Subcutaneous abdominal adipose tissue (tissue), 5 donors: ENCODE results near the gene GREB1.

Experiments
- H3K27ac ChIP-seq: one replicate; pipeline ENCODE4 v1.7.0; 2013; ENCODE audit warnings: low read depth, mild to moderate bottlenecking, inconsistent platforms, low read length, moderate library complexity
- H3K27me3 ChIP-seq, 5 donors: one replicate each; pipeline ENCODE4 v1.7.0; 2013; ENCODE audit warnings: low read length in 5 of 5, inconsistent platforms in 1 of 5; ENCODE audit not compliant: control insufficient read depth in 5 of 5, insufficient read depth in 4 of 5
- H3K36me3 ChIP-seq, 5 donors: one replicate each; pipeline ENCODE4 v1.7.0; 2013; ENCODE audit warnings: low read length in 5 of 5; ENCODE audit not compliant: control insufficient read depth in 5 of 5, insufficient read depth in 5 of 5
- H3K4me1 ChIP-seq, 5 donors: one replicate each; pipeline ENCODE4 v1.7.0; 2013; ENCODE audit warnings: low read length in 5 of 5, mild to moderate bottlenecking in 3 of 5, moderate library complexity in 1 of 5; ENCODE audit not compliant: control insufficient read depth in 5 of 5, insufficient read depth in 5 of 5
- H3K4me3 ChIP-seq, 5 donors: one replicate each; pipeline ENCODE4 v1.7.0; 2013; ENCODE audit warnings: low read length in 5 of 5, low read depth in 1 of 5
- H3K9ac ChIP-seq, 5 donors: one replicate each; pipeline ENCODE4 v1.7.0; 2013; ENCODE audit warnings: low read length in 5 of 5, mild to moderate bottlenecking in 4 of 5, moderate library complexity in 3 of 5
- H3K9me3 ChIP-seq, 5 donors: one replicate each; pipeline ENCODE4 v1.7.0; 2013; ENCODE audit warnings: low read length in 5 of 5; ENCODE audit not compliant: control insufficient read depth in 5 of 5
- donor health status: healthy.
- donor health status: healthy.
- donor health status: healthy.
- donor health status: healthy.
- donor health status: healthy.

The GREB1 gene

GRCh38 chr2:11677136-11678055 lies 143.6 kb downstream of the GREB1 start:
- Histone ChIP-seq H3K9ac (no peak overlapping the region), H3K27me3 (peaks cover 10 to 30% (median 16%) of the 10 kb centered on the region in 5 donors), H3K36me3 (no peaks in the 10 kb centered on the region), H3K27ac (no peak overlapping the region), H3K4me1 (peaks cover 0 to 5% (median 0%) of the 10 kb centered on the region in 5 donors), H3K9me3 (peaks cover 0 to 2% (median 0%) of the 10 kb centered on the region in 5 donors), H3K4me3 (no peak overlapping the region)

DNA sequence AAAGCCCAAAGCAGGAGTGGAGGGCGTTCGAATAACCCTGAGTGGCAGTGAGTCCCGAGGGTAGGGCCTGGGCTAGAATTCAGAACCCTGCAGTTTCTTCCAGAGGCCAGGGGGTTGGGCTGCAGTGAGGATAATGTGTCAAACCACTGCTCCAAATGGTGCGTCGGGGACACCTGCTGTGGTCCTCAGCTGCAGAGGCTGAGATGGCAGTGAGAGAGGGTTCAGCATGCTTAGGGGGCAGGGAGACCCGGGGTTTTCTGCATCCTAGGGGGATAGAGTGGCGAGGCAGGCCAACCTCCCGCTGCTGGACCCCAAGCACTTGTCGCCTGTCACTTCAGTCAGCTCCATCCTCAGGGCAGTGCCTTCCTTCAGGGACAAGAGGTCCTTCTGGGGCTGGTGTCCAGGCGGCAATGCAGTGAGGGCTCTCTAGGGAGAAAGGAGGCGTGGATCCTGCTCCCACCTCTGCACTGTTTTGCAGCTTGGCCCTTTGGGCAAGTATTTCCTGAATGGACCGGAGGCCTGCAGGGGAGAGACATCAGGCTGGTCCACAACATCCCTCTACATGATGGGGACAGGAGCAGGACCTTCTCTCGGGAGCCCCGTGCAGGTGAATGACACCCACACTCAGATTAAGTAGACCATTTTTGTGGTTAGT lies 144.6 kb downstream of the GREB1 start:
- H3K9ac ChIP-seq: no peak overlapping the region
- H3K4me3 ChIP-seq: no peak overlapping the region
- H3K27ac ChIP-seq: no peak overlapping the region
- H3K9me3 ChIP-seq: peaks cover 0 to 2% (median 0%) of the 10 kb centered on the region in 5 donors
- H3K36me3 ChIP-seq: no peaks in the 10 kb centered on the region
- peaks cover 0 to 5% (median 0%) of the 10 kb centered on the region in 5 donors for H3K4me1 ChIP-seq
- H3K27me3 ChIP-seq: peaks cover 10 to 31% (median 18%) of the 10 kb centered on the region in 5 donors

- H3K9me3 ChIP-seq: peaks cover 0 to 2% (median 0%) of the 10 kb centered on the region in 5 donors
- H3K4me3 ChIP-seq: no peak overlapping the region
- peaks cover 0 to 5% (median 0%) of the 10 kb centered on the region in 5 donors for H3K4me1 ChIP-seq
- H3K9ac ChIP-seq: no peak overlapping the region
- no peak overlapping the region for H3K27ac ChIP-seq
- no peaks in the 10 kb centered on the region for H3K36me3 ChIP-seq
- peaks cover 14 to 37% (median 23%) of the 10 kb centered on the region in 5 donors for H3K27me3 ChIP-seq
Observed at GRCh38 chr2:11679016-11679415, 145.2 kb downstream of the GREB1 start.

GRCh38 chr2:11679486-11680181 lies 145.8 kb downstream of the GREB1 start:
- peaks cover 0 to 2% (median 0%) of the 10 kb centered on the region in 5 donors for H3K9me3 ChIP-seq
- no peaks in the 10 kb centered on the region for H3K36me3 ChIP-seq
- H3K4me1 ChIP-seq: peaks cover 0 to 5% (median 0%) of the 10 kb centered on the region in 5 donors
- peaks cover 14 to 37% (median 27%) of the 10 kb centered on the region in 5 donors for H3K27me3 ChIP-seq
- H3K4me3 ChIP-seq: no peak overlapping the region
- no peak overlapping the region for H3K27ac ChIP-seq
- no peak overlapping the region for H3K9ac ChIP-seq

GRCh38 chr2:11680182-11680900 lies 146.5 kb downstream of the GREB1 start:
- Histone ChIP-seq H3K4me3 (no peak overlapping the region), H3K9ac (no peak overlapping the region), H3K27me3 (peaks cover 14 to 37% (median 27%) of the 10 kb centered on the region in 5 donors), H3K9me3 (peaks cover 0 to 2% (median 0%) of the 10 kb centered on the region in 5 donors), H3K27ac (no peak overlapping the region), H3K36me3 (no peaks in the 10 kb centered on the region), H3K4me1 (peaks cover 0 to 5% (median 0%) of the 10 kb centered on the region in 5 donors)

- Histone ChIP-seq H3K4me1 (peaks cover 0 to 5% (median 0%) of the 10 kb centered on the region in 5 donors), H3K27ac (no peak overlapping the region), H3K9me3 (no peaks in the 10 kb centered on the region), H3K9ac (no peak overlapping the region), H3K4me3 (no peak overlapping the region), H3K27me3 (peaks cover 14 to 33% (median 27%) of the 10 kb centered on the region in 5 donors), H3K36me3 (no peaks in the 10 kb centered on the region)
Observed at GRCh38 chr2:11680901-11681721, 147.3 kb downstream of the GREB1 start.

DNA sequence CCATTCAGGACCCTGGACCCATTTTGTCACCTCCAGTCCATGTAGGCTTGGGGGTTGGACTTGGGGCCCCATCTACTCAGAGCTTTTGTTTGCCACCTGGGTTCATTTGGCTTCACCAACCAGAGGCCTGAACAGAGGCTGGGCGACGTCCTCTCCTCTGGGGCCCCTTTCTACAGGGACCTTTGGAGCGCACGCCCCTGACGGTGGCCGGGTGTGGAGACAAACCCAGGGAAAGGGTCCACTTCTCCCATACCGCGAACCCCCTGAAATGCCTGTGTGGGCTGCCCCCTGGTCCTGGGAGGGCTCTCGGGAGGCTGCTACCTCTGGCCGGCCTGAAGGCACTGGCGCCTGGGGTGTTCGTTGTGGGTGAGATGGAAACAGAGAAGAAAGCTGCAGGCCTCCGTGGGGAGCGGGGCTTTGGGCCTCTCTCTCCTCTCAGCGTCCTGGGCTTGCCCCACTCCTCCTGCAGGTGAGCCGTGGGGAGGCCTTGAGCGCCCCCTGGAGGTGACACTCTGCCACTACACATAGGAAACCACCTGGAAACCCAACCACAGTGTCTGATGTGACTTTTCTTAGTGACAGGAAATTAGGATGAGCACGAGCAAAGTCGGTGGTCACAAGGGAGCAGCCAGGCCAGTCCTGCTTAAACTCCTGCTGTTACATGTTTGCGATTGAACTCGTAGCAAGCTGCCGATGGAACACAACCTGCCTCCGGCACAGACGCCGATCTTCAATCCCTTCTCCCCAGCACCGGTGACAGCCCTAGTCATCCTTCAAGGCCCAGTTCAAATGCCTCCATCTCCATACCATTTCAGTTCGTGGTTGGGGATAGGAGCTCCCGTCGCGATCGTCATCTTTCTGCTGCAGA lies 148.1 kb downstream of the GREB1 start:
- peaks cover 9 to 29% (median 19%) of the 10 kb centered on the region in 5 donors for H3K27me3 ChIP-seq
- no peak overlapping the region for H3K27ac ChIP-seq

GRCh38 chr2:11682590-11682915 lies 148.7 kb downstream of the GREB1 start:
- Histone ChIP-seq H3K4me3 (no peak overlapping the region), H3K27ac (no peak overlapping the region), H3K9me3 (no peaks in the 10 kb centered on the region), H3K9ac (no peak overlapping the region), H3K4me1 (peaks cover 0 to 3% (median 1%) of the 10 kb centered on the region in 5 donors), H3K36me3 (no peaks in the 10 kb centered on the region), H3K27me3 (peaks cover 8 to 24% (median 15%) of the 10 kb centered on the region in 5 donors)

More for the DNA sequence above, 148.1 kb downstream of the GREB1 start:
- Histone ChIP-seq H3K4me3 (no peak overlapping the region), H3K9me3 (no peaks in the 10 kb centered on the region), H3K4me1 (peaks cover 0 to 5% (median 0%) of the 10 kb centered on the region in 5 donors), H3K36me3 (no peaks in the 10 kb centered on the region), H3K9ac (no peak overlapping the region)
